Measurements from ENCODE around the gene VWA5B2. TPM values are rescaled to one million over a fixed set of nuclear protein-coding genes. Genes with fewer than 3 reads are reported as not detected.

VWA5B2 gene
- total RNA-seq, 2 donors from 2014 or later = 6.0 to 15.8 TPM

- intact Hi-C loops (cut with DNase I) = no loop called here
- Histone ChIP-seq H3K36me3 (replicated peaks in 1 of 2; ENCODE audit: insufficient read depth in 1 of 2, low read depth in 2 of 2) (peaks cover 20 to 34% of the 10 kb centered on the region in 2 donors), H3K4me3 (no peak overlapping the region), H3K4me1 (peaks cover 21% of the 10 kb centered on the region), H3K27ac (no peak overlapping the region), H3K27me3 (no peaks in the 10 kb centered on the region), H3K9me3 (no peaks in the 10 kb centered on the region)
- ATAC-seq (no peak), DNase-seq (no peak)
- 84 to 88% methylated on average over 17 of the region's 17 CpGs for WGBS, 2 donors
- TF ChIP-seq CTCF (IDR thresholded peaks at IDR 0.05) (no peak), POLR2A (IDR thresholded peaks at IDR 0.05) (no peak)
Measured at GRCh38 chr3:184188080-184188479, 41.3 kb upstream of the VWA5B2 start.

GRCh38 chr3:184189421-184189820 lies 40.0 kb upstream of the VWA5B2 start:
- Histone ChIP-seq H3K27ac (no peak overlapping the region), H3K27me3 (no peaks in the 10 kb centered on the region), H3K4me3 (no peak overlapping the region), H3K36me3 (replicated peaks in 1 of 2; ENCODE audit: insufficient read depth in 1 of 2, low read depth in 2 of 2) (peaks cover 24 to 41% of the 10 kb centered on the region in 2 donors), H3K9me3 (no peaks in the 10 kb centered on the region), H3K4me1 (peaks cover 21% of the 10 kb centered on the region)
- DNase-seq (no peak), ATAC-seq (no peak)
- TF ChIP-seq CTCF (IDR thresholded peaks at IDR 0.05) (no peak), POLR2A (IDR thresholded peaks at IDR 0.05) (no peak)
- 87 to 89% methylated on average over 12 to 13 of the region's 13 CpGs for WGBS, 2 donors
- intact Hi-C loops (cut with DNase I) = no loop called here

DNA sequence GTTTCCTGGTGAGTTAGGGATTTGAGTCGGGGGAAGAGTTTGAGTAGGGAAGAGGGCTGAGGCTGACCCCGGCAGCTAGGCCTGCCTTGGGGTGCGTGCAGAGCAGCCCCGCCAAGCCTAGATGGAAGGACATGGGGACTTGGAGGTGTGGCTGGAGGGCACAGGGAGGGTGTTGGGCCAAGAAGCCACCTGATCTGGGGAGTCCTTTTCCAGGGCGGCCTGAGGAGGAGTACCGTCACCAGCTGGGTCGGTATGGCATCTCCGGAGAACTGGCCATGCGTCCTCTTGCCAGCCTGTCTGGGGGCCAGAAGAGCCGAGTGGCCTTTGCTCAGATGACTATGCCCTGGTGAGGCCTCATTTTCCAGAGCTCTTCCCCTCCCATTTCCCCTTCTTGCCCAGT lies 36.5 kb upstream of the VWA5B2 start:
- DNase-seq (no peak), ATAC-seq (no peak)
- Histone ChIP-seq H3K9me3 (no peaks in the 10 kb centered on the region), H3K4me1 (peaks cover 7% of the 10 kb centered on the region), H3K27ac (no peak overlapping the region), H3K27me3 (no peaks in the 10 kb centered on the region), H3K4me3 (no peak overlapping the region), H3K36me3 (replicated peaks in 1 of 2; ENCODE audit: insufficient read depth in 1 of 2, low read depth in 2 of 2) (peaks cover 24 to 44% of the 10 kb centered on the region in 2 donors)
- 90 to 93% methylated on average over 10 of the region's 10 CpGs for WGBS, 2 donors
- no peak for TF ChIP-seq CTCF (IDR thresholded peaks at IDR 0.05)
- no peak for TF ChIP-seq POLR2A (IDR thresholded peaks at IDR 0.05)
- intact Hi-C loops (cut with DNase I) = no loop called here

DNA sequence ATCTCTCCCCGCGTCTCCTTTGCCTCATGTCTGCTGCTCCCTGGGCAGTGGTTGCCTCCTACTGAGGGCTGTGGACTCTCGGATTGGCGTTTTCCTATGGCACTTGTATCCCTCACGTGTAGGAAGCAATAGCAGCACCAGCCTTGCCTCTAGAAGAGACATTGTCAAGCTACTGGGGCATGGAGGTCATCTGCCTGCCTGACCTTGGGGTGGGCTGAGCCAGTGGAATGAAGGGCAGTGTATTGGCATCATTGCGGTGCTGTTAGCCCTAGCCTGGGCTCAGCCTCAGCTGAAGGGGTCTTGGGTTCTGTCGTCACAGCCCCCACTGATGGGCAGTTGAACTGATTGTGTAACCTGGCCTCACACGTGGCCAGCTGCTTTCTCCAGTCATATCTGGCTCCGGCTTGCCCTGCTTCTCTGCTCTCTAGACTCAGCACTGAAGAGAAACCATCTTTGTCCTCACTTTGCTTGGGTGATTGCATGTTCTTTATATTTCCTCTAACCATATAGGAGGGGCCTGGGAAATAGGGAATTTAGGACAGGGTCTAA lies 35.3 kb upstream of the VWA5B2 start:
- intact Hi-C loops (cut with DNase I) = no loop called here
- TF ChIP-seq POLR2A (IDR thresholded peaks at IDR 0.05) (no peak), CTCF (IDR thresholded peaks at IDR 0.05) (no peak)
- 87 to 89% methylated on average over 8 to 9 of the region's 9 CpGs for WGBS, 2 donors
- H3K36me3 ChIP-seq (replicated peaks in 1 of 2; ENCODE audit: insufficient read depth in 1 of 2, low read depth in 2 of 2) = peaks cover 24 to 40% of the 10 kb centered on the region in 2 donors
- no peaks in the 10 kb centered on the region for H3K27me3 ChIP-seq
- H3K27ac ChIP-seq = no peak overlapping the region
- H3K4me3 ChIP-seq = no peak overlapping the region
- no peak for ATAC-seq
- no peak for DNase-seq
- H3K9me3 ChIP-seq = no peaks in the 10 kb centered on the region
- peaks cover 6% of the 10 kb centered on the region for H3K4me1 ChIP-seq

DNA sequence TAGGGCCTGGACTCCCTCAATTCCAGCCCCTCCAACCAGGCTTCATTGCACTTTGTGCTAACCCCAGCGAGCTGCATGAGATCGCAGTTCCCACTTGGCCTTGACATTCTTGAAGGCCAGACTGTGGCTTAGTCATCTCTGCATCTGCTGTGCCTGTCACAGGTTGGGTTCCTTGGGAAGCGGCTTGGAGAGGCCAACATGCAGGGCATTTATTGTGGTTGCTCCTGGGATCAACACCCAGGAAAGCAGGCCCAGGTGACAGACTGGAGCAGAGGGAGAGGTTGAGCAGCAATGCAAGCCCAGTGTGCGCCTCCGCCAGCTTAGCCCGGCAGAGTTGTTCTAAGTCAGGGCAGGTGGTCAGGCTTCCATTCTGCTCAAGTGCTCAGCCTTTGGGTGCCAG lies 32.8 kb upstream of the VWA5B2 start:
- WGBS, 2 donors = 60 to 81% methylated on average over 6 of the region's 6 CpGs
- H3K27ac ChIP-seq = no peak overlapping the region

More for the DNA sequence above, 32.8 kb upstream of the VWA5B2 start:
- ATAC-seq = peak; percentile 43
- intact Hi-C loops (cut with DNase I) = no loop called here
- Histone ChIP-seq H3K4me1 (peaks cover 6% of the 10 kb centered on the region), H3K36me3 (replicated peaks in 1 of 2; ENCODE audit: insufficient read depth in 1 of 2, low read depth in 2 of 2) (peaks cover 22 to 24% of the 10 kb centered on the region in 2 donors), H3K4me3 (no peak overlapping the region), H3K27me3 (no peaks in the 10 kb centered on the region), H3K9me3 (no peaks in the 10 kb centered on the region)
- DNase-seq = peak in 1 of 4 donors; percentile 31
- TF ChIP-seq CTCF (IDR thresholded peaks at IDR 0.05) (no peak), POLR2A (IDR thresholded peaks at IDR 0.05) (no peak)

Measured in body of pancreas (tissue), 4 donors.